Urinary bladder (tissue), 4 donors: ENCODE data around the gene ARRB2. TPM values are rescaled to one million over a fixed set of nuclear protein-coding genes. Genes with fewer than 3 reads are reported as not detected.

ENCODE experiments used
- DNase-seq: peaks from one replicate; pipeline ENCODE4 v3.0.0-alpha.2; 2015; ENCODE audit errors: extremely low spot score
- H3K27ac ChIP-seq: one replicate; pipeline ENCODE4 v1.5.1; 2013; ENCODE audit warnings: low read depth, mild to moderate bottlenecking, moderate library complexity
- H3K36me3 ChIP-seq: one replicate; pipeline ENCODE4 v1.6.1; 2013; ENCODE audit warnings: mild to moderate bottlenecking, moderate library complexity; ENCODE audit not compliant: insufficient read depth
- H3K4me1 ChIP-seq: one replicate; pipeline ENCODE4 v1.6.1; 2013; ENCODE audit warnings: mild to moderate bottlenecking, moderate library complexity; ENCODE audit not compliant: insufficient read depth
- H3K4me3 ChIP-seq: one replicate; pipeline ENCODE4 v1.5.1; 2013; ENCODE audit warnings: low read depth, low read length
- WGBS: extraction: QIAGEN DNeasy Blood & Tissue Kit; methylation state at CpG from one replicate; pipeline ENCODE4 v1.1.7; 2013; 5-methylcytosine and 5-hydroxymethylcytosine counted together
- polyA plus RNA-seq: library from polyadenylated mRNA; stranded (reverse); fragments of 200-250 nt; gene quantifications from one replicate; pipeline ENCODE4 v1.2.3, GENCODE V29; 2013
- total RNA-seq: library from RNA; depleted of rRNA; stranded (reverse); fragments of >200 nt; gene quantifications from one replicate; pipeline ENCODE4 v1.2.3, GENCODE V29; 2014
- donor health status: healthy with polysubstance abuse.
- donor health status: healthy.

Gene ARRB2
- total and polyA plus RNA-seq, 2 donors: 8.5 to 26.3 TPM

GRCh38 chr17:4768298-4768697 lies 57.9 kb downstream of the ARRB2 start:
- H3K27ac ChIP-seq: no peak overlapping the region
- 76% methylated on average over 6 of the region's 6 CpGs for WGBS
- no peaks in the 10 kb centered on the region for H3K4me1 ChIP-seq

GRCh38 chr17:4769628-4770027 lies 59.2 kb downstream of the ARRB2 start:
- H3K4me3 ChIP-seq: no peak overlapping the region
- DNase-seq: no peak
- no peaks in the 10 kb centered on the region for H3K4me1 ChIP-seq
- WGBS: 88% methylated on average over 2 of the region's 2 CpGs
- no peaks in the 10 kb centered on the region for H3K36me3 ChIP-seq
- no peak overlapping the region for H3K27ac ChIP-seq

More at GRCh38 chr17:4768298-4768697, 57.9 kb downstream of the ARRB2 start:
- Histone ChIP-seq H3K4me3 (no peak overlapping the region), H3K36me3 (no peaks in the 10 kb centered on the region)
- no peak for DNase-seq

Other genes with a start within 250 kb of the ARRB2 start
- gene SPNS2, start 211.8 kb upstream of the ARRB2 start, total RNA-seq: 7.5 TPM
- 28.2 TPM for gene SPNS2, start 211.8 kb upstream of the ARRB2 start, polyA plus RNA-seq
- 20.7 TPM for gene MYBBP1A, start 155.2 kb upstream of the ARRB2 start, total RNA-seq
- 29.8 TPM for gene MYBBP1A, start 155.2 kb upstream of the ARRB2 start, polyA plus RNA-seq
- 13.0 TPM for gene GGT6, start 150.1 kb upstream of the ARRB2 start, total RNA-seq
- 11.5 TPM for gene GGT6, start 150.1 kb upstream of the ARRB2 start, polyA plus RNA-seq
- 8.0 TPM for gene SMTNL2, start 126.1 kb upstream of the ARRB2 start, total RNA-seq
- 5.0 TPM for gene SMTNL2, start 126.1 kb upstream of the ARRB2 start, polyA plus RNA-seq
- 2.6 TPM for gene ALOX15, start 69.0 kb upstream of the ARRB2 start, total RNA-seq
- gene ALOX15, start 69.0 kb upstream of the ARRB2 start, polyA plus RNA-seq: 0.06 TPM
- gene PELP1, start 6.5 kb upstream of the ARRB2 start, total RNA-seq: 36.4 TPM
- 29.5 TPM for gene PELP1, start 6.5 kb upstream of the ARRB2 start, polyA plus RNA-seq
- 13.1 TPM for gene MED11, start 20.8 kb downstream of the ARRB2 start, total RNA-seq
- gene MED11, start 20.8 kb downstream of the ARRB2 start, polyA plus RNA-seq: 31.7 TPM
- 0.42 TPM for gene ZMYND15, start 29.2 kb downstream of the ARRB2 start, total RNA-seq
- 0.60 TPM for gene ZMYND15, start 29.2 kb downstream of the ARRB2 start, polyA plus RNA-seq
- gene CXCL16, start 29.3 kb downstream of the ARRB2 start, total RNA-seq: 3.2 TPM
- 14.3 TPM for gene CXCL16, start 29.3 kb downstream of the ARRB2 start, polyA plus RNA-seq
- gene TM4SF5, start 61.3 kb downstream of the ARRB2 start, total RNA-seq: not detected
- gene TM4SF5, start 61.3 kb downstream of the ARRB2 start, polyA plus RNA-seq: 0.18 TPM
- gene VMO1, start 75.7 kb downstream of the ARRB2 start, total RNA-seq: 0.95 TPM
- 2.4 TPM for gene VMO1, start 75.7 kb downstream of the ARRB2 start, polyA plus RNA-seq
- gene GLTPD2, start 78.3 kb downstream of the ARRB2 start, total RNA-seq: not detected
- 0.10 TPM for gene GLTPD2, start 78.3 kb downstream of the ARRB2 start, polyA plus RNA-seq
- gene PSMB6, start 85.5 kb downstream of the ARRB2 start, total RNA-seq: 60.5 TPM
- 214 TPM for gene PSMB6, start 85.5 kb downstream of the ARRB2 start, polyA plus RNA-seq
- 23.6 TPM for gene PLD2, start 96.5 kb downstream of the ARRB2 start, total RNA-seq
- gene PLD2, start 96.5 kb downstream of the ARRB2 start, polyA plus RNA-seq: 21.7 TPM
- 29.9 TPM for gene MINK1, start 122.7 kb downstream of the ARRB2 start, total RNA-seq
- gene MINK1, start 122.7 kb downstream of the ARRB2 start, polyA plus RNA-seq: 45.2 TPM
- gene C17orf107, start 188.9 kb downstream of the ARRB2 start, total RNA-seq: 7.7 TPM
- 1.7 TPM for gene C17orf107, start 188.9 kb downstream of the ARRB2 start, polyA plus RNA-seq
- 0.79 TPM for gene CHRNE, start 192.5 kb downstream of the ARRB2 start, total RNA-seq
- 0.79 TPM for gene CHRNE, start 192.5 kb downstream of the ARRB2 start, polyA plus RNA-seq
- gene GP1BA, start 221.6 kb downstream of the ARRB2 start, total RNA-seq: not detected
- 0.04 TPM for gene GP1BA, start 221.6 kb downstream of the ARRB2 start, polyA plus RNA-seq
- 27.7 TPM for gene SLC25A11, start 229.4 kb downstream of the ARRB2 start, total RNA-seq
- gene SLC25A11, start 229.4 kb downstream of the ARRB2 start, polyA plus RNA-seq: 73.5 TPM
- 15.3 TPM for gene RNF167, start 229.6 kb downstream of the ARRB2 start, total RNA-seq
- gene RNF167, start 229.6 kb downstream of the ARRB2 start, polyA plus RNA-seq: 119 TPM
- gene PFN1, start 237.9 kb downstream of the ARRB2 start, total RNA-seq: 205 TPM
- 1,651 TPM for gene PFN1, start 237.9 kb downstream of the ARRB2 start, polyA plus RNA-seq
- 31.5 TPM for gene ENO3, start 240.5 kb downstream of the ARRB2 start, total RNA-seq
- gene ENO3, start 240.5 kb downstream of the ARRB2 start, polyA plus RNA-seq: 6.3 TPM